Endothelial cell of umbilical vein (primary cell): Measurements from ENCODE around the gene ABCA2. TPM values are rescaled to one million over a fixed set of nuclear protein-coding genes. Genes with fewer than 3 reads are reported as not detected.

Experiments
- BruUV-seq: library from RNA; stranded (reverse); fragments of 400-500 nt; replicated peaks from 2 replicates; lab custom pipeline; 2021; lab: Mats Ljungman, UMichigan
- CTCF ChIA-PET: fragments of 300-600, 350-600 bp; sonication (Branson Sonifier 250); formaldehyde crosslinking; loops from one replicate; lab custom pipeline; 2021; ENCODE audit warnings: antibody characterized with exemption, inconsistent platforms; lab: Charles Lee
- POLR2A ChIA-PET: fragments of 300-600, 350-600 bp; sonication (Branson Sonifier 250); formaldehyde crosslinking; loops from one replicate; lab custom pipeline; 2021; ENCODE audit warnings: antibody characterized with exemption, inconsistent platforms; lab: Charles Lee
- DNase-seq: peaks from one replicate; pipeline ENCODE4 v3.0.0-alpha.2; 2011; ENCODE audit warnings: low read depth, low spot score
- FAIRE-seq: peaks from 2 replicates; lab custom pipeline; 2011; peaks lifted over from hg19 to GRCh38; lab: Jason Lieb, UNC
- H2AFZ ChIP-seq: 2 replicates; pipeline ENCODE4 v1.6.0; 2012; ENCODE audit warnings: low read depth, low read length, control low read depth, inconsistent platforms
- H3K27ac ChIP-seq: 2 replicates; pipeline ENCODE4 v1.5.1; 2011; ENCODE audit warnings: low read depth, mild to moderate bottlenecking, control low read depth, low read length, moderate library complexity; ENCODE audit not compliant: insufficient read depth
- H3K27me3 ChIP-seq, 2 experiments: 2 replicates each; pipeline versions ENCODE4 v1.6.0 to v1.6.1; 2011; ENCODE audit warnings: low read length in 2 of 2, mixed read lengths in 1 of 2; ENCODE audit not compliant: control insufficient read depth in 2 of 2, insufficient read depth in 2 of 2
- H3K36me3 ChIP-seq, 2 experiments: 2 replicates in 1 of 2; 3 replicates in 1 of 2; pipeline ENCODE4 v1.5.1; 2011; ENCODE audit warnings: low read length in 2 of 2, mild to moderate bottlenecking in 1 of 2, moderate library complexity in 1 of 2; ENCODE audit not compliant: control insufficient read depth in 2 of 2, insufficient read depth in 2 of 2; ENCODE audit errors: extremely low read depth in 1 of 2
- H3K4me1 ChIP-seq: 3 replicates; pipeline ENCODE4 v1.5.1; 2011; ENCODE audit warnings: mild to moderate bottlenecking, low read length; ENCODE audit not compliant: control insufficient read depth, insufficient read depth; ENCODE audit errors: extremely low read depth
- H3K4me2 ChIP-seq: 2 replicates; pipeline ENCODE4 v1.6.1; 2011; ENCODE audit warnings: low read length, control low read depth, mixed read lengths; ENCODE audit not compliant: insufficient read depth
- H3K4me3 ChIP-seq, 3 experiments: fragments of 200-600 bp in 1 of 3; sonication (generic), shearing (Covaris generic) in 1 of 3; replicated peaks in 1 of 3; 2 replicates each; pipeline ENCODE4 v1.5.1; 2011 to 2016; ENCODE audit warnings: control low read depth in 3 of 3, low read length in 3 of 3, mild to moderate bottlenecking in 2 of 3, inconsistent platforms in 1 of 3, low read depth in 1 of 3, moderate library complexity in 1 of 3; ENCODE audit not compliant: insufficient read depth in 1 of 3
- H3K79me2 ChIP-seq: 2 replicates; pipeline ENCODE4 v1.6.0; 2012; ENCODE audit warnings: low read length, inconsistent platforms; ENCODE audit not compliant: control insufficient read depth, insufficient read depth
- H3K9ac ChIP-seq: replicated peaks from 2 replicates; pipeline ENCODE3; 2011; ENCODE audit warnings: low read length, control low read depth; ENCODE audit not compliant: insufficient read depth; ENCODE audit errors: extremely low read depth
- H3K9me1 ChIP-seq: replicated peaks from 3 replicates; pipeline ENCODE4 v1.6.0; 2011; ENCODE audit warnings: mild to moderate bottlenecking, low read length; ENCODE audit not compliant: control insufficient read depth, insufficient read depth; ENCODE audit errors: extremely low read depth
- H3K9me3 ChIP-seq: replicated peaks from 2 replicates; pipeline ENCODE4 v1.5.1; 2012; ENCODE audit warnings: low read length, inconsistent platforms; ENCODE audit not compliant: control insufficient read depth, insufficient read depth
- H4K20me1 ChIP-seq: replicated peaks from 2 replicates; pipeline ENCODE3; 2011; ENCODE audit warnings: mild to moderate bottlenecking, low read length; ENCODE audit not compliant: control insufficient read depth, insufficient read depth; ENCODE audit errors: extremely low read depth
- EZH2 ChIP-seq: IDR thresholded peaks from 2 replicates; pipeline ENCODE4 v1.6.1; 2012; ENCODE audit warnings: borderline replicate concordance, low read depth, mild to moderate bottlenecking, moderate library complexity, low read length, inconsistent platforms; ENCODE audit not compliant: severe bottlenecking
- FOS ChIP-seq: IDR thresholded peaks from 2 replicates; pipeline ENCODE4 v1.6.1; 2011; ENCODE audit warnings: mild to moderate bottlenecking, low read length, moderate library complexity, borderline replicate concordance; ENCODE audit not compliant: insufficient read depth
- GATA2 ChIP-seq: IDR thresholded peaks from 2 replicates; pipeline ENCODE4 v1.7.0; 2011; ENCODE audit warnings: low read depth, mild to moderate bottlenecking, moderate library complexity, mixed read lengths, low read length; ENCODE audit not compliant: insufficient read length, insufficient read depth
- JUN ChIP-seq: IDR thresholded peaks from 2 replicates; pipeline ENCODE4 v1.6.1; 2011; ENCODE audit warnings: borderline replicate concordance, low read depth; ENCODE audit not compliant: insufficient read length, insufficient read depth
- MYC ChIP-seq: IDR thresholded peaks from one replicate; pipeline ENCODE4 v1.6.1; 2011; ENCODE audit warnings: mild to moderate bottlenecking, low read depth, low read length
- POLR2A ChIP-seq: IDR thresholded peaks from 2 replicates; pipeline ENCODE4 v1.6.1; 2012; ENCODE audit warnings: low read depth, mild to moderate bottlenecking, control low read depth, low read length
- POLR2AphosphoS5 ChIP-seq: IDR thresholded peaks from 2 replicates; pipeline ENCODE4 v1.6.1; 2012; ENCODE audit warnings: low read depth, mild to moderate bottlenecking, control low read depth, low read length, moderate library complexity; ENCODE audit not compliant: insufficient read depth
- dilution Hi-C: fragments of 300-500 bp; cut with MboI; formaldehyde crosslinking; loops from one replicate; pipeline ENCODE4 v1.15.0; 2019; ENCODE audit warnings: low sequenced_read_pairs; ENCODE audit not compliant: extremely low pct_ligation_motif_present
- intact Hi-C: fragments of 100-400 bp; cut with micrococcal nuclease; formaldehyde crosslinking; loops from one replicate; pipeline ENCODE4 v1.10.0; 2022
- polyA plus RNA-seq, 4 experiments: library from polyadenylated mRNA; depleted of rRNA in 3 of 4; stranded (reverse) in 3 of 4; unstranded in 1 of 4; fragments of >200 nt; gene quantifications; 2 replicates each; pipeline versions ENCODE4 v1.2.1 to v1.2.3, GENCODE V29; 2011 to 2012; ENCODE audit warnings: missing spikeins in 1 of 4
- total RNA-seq: library from RNA; stranded (reverse); gene quantifications from 2 replicates; pipeline ENCODE4 v1.2.3, GENCODE V29; 2021
- TF ChIP-seq, protein P1 (sequence below): IDR thresholded peaks from 2 replicates; pipeline ENCODE4 v1.6.1; 2011; ENCODE audit not compliant: insufficient read depth, insufficient read length
- TF ChIP-seq, protein P2 (sequence below), 2 donors: IDR thresholded peaks; 1 replicate in 1 of 2; 2 replicates in 1 of 2; pipeline ENCODE4 v1.5.1; 2011; ENCODE audit warnings: low read length in 2 of 2, mild to moderate bottlenecking in 2 of 2, moderate library complexity in 2 of 2, control low read depth in 1 of 2, inconsistent platforms in 1 of 2, low read depth in 1 of 2; ENCODE audit not compliant: insufficient read depth in 1 of 2; ENCODE audit errors: extremely low read depth in 1 of 2

ABCA2 gene
- total and polyA plus RNA-seq, 2 donors (not counting 3 experiments of a cell fraction or from before 2014, with no cell fraction given), result 20.0 to 29.1 TPM

- CTCF ChIA-PET, result interaction anchor here (2.6 kb wide), 1 partner anchor 10 kb away, joined by 9 read pairs; no protein-coding TSS in a partner anchor
- intact Hi-C loops (no loop called here), dilution Hi-C loops (no loop called here)
- Histone ChIP-seq H3K79me2 (peaks cover 17% of the 10 kb centered on the region), H3K9me1 (no peaks in the 10 kb centered on the region), H3K4me2 (no peak overlapping the region), H3K27me3 (no peaks in the 10 kb centered on the region), H3K4me3 (no peak overlapping the region), H4K20me1 (no peaks in the 10 kb centered on the region), H3K4me1 (peaks cover 23% of the 10 kb centered on the region), H3K9ac (no peak overlapping the region), H2AFZ (no peak overlapping the region), H3K36me3 (peaks cover 0 to 17% of the 10 kb centered on the region in 2 experiments), H3K9me3 (no peaks in the 10 kb centered on the region), H3K27ac (no peak overlapping the region)
- DNase-seq, result no peak
- POLR2A ChIA-PET, result no interaction called here
- no peak for FAIRE-seq
- TF ChIP-seq, protein P1, sequence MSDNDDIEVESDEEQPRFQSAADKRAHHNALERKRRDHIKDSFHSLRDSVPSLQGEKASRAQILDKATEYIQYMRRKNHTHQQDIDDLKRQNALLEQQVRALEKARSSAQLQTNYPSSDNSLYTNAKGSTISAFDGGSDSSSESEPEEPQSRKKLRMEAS, result no peak
- no peak for TF ChIP-seq EZH2
- no peak for TF ChIP-seq MYC
- TF ChIP-seq GATA2, result no peak
- no peak for TF ChIP-seq POLR2A
- TF ChIP-seq FOS, result no peak
- no peak for TF ChIP-seq POLR2AphosphoS5
- TF ChIP-seq, protein P2, sequence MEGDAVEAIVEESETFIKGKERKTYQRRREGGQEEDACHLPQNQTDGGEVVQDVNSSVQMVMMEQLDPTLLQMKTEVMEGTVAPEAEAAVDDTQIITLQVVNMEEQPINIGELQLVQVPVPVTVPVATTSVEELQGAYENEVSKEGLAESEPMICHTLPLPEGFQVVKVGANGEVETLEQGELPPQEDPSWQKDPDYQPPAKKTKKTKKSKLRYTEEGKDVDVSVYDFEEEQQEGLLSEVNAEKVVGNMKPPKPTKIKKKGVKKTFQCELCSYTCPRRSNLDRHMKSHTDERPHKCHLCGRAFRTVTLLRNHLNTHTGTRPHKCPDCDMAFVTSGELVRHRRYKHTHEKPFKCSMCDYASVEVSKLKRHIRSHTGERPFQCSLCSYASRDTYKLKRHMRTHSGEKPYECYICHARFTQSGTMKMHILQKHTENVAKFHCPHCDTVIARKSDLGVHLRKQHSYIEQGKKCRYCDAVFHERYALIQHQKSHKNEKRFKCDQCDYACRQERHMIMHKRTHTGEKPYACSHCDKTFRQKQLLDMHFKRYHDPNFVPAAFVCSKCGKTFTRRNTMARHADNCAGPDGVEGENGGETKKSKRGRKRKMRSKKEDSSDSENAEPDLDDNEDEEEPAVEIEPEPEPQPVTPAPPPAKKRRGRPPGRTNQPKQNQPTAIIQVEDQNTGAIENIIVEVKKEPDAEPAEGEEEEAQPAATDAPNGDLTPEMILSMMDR (IDR thresholded peaks at IDR 0.05; ENCODE audit: extremely low read depth in 1 of 2, insufficient read depth in 1 of 2, low read depth in 1 of 2, low read length in 2 of 2), result no peak
- TF ChIP-seq JUN, result no peak
- BruUV-seq, result no TSS peak
Observed at GRCh38 chr9:137038916-137039315, 10.9 kb upstream of the ABCA2 start.
